HepG2 (cell line): ENCODE data around the gene VARS1.

Source experiments
- HCFC1 ChIP-seq: fragments of 150-350 bp; IDR thresholded peaks from 2 replicates; pipeline ENCODE4 v1.6.1; 2014; ENCODE audit warnings: low read depth, low read length
- MTA3 ChIP-seq: sonication (generic); formaldehyde crosslinking; IDR thresholded peaks from 2 replicates; pipeline ENCODE4 v1.4.0; 2020; ENCODE audit warnings: missing genetic modification reagents
- NR2F6 ChIP-seq, 2 experiments: IDR thresholded peaks; 2 replicates each; pipeline ENCODE4 v1.6.1; 2016; ENCODE audit warnings: antibody characterized with exemption in 1 of 2, mild to moderate bottlenecking in 1 of 2
- PPARG ChIP-seq: conservative IDR thresholded peaks from 2 replicates; pipeline ENCODE4 v1.6.1; 2016; ENCODE audit warnings: missing biosample characterization, missing genetic modification reagents
- SETDB1 ChIP-seq: sonication (generic); formaldehyde crosslinking; IDR thresholded peaks from 2 replicates; pipeline ENCODE4 v1.5.1; 2020; ENCODE audit warnings: missing genetic modification reagents, mild to moderate bottlenecking, borderline replicate concordance
- SRSF1 ChIP-seq: fragments of 200-400 bp; formaldehyde crosslinking; optimal IDR thresholded peaks from 2 replicates; pipeline ENCODE3; 2017; ENCODE audit warnings: mild to moderate bottlenecking, low read depth, low read length, moderate library complexity
- TCF7 ChIP-seq: sonication (generic); IDR thresholded peaks from 2 replicates; pipeline ENCODE4 v1.6.1; 2016; ENCODE audit warnings: antibody characterized with exemption, low read depth
- ZBTB10 ChIP-seq: sonication (generic); formaldehyde crosslinking; IDR thresholded peaks from 2 replicates; pipeline ENCODE4 v1.4.0; 2020; ENCODE audit warnings: missing genetic modification reagents, borderline replicate concordance
- ZBTB20 ChIP-seq: sonication (generic); formaldehyde crosslinking; IDR thresholded peaks from 2 replicates; pipeline ENCODE4 v1.8.1; 2023; ENCODE audit warnings: missing genetic modification reagents, low read depth, mild to moderate bottlenecking, borderline replicate concordance
- ZBTB33 ChIP-seq: sonication (generic); formaldehyde crosslinking; IDR thresholded peaks from 2 replicates; pipeline ENCODE4 v1.4.0; 2020; ENCODE audit warnings: missing genetic modification reagents
- ZNF101 ChIP-seq: sonication (generic); formaldehyde crosslinking; IDR thresholded peaks from 2 replicates; pipeline ENCODE4 v1.4.0; 2020; ENCODE audit warnings: mild to moderate bottlenecking, low read depth, missing genetic modification reagents, borderline replicate concordance
- ZNF274 ChIP-seq: sonication (generic); formaldehyde crosslinking; IDR thresholded peaks from 2 replicates; pipeline ENCODE4 v1.5.1; 2020; ENCODE audit warnings: mild to moderate bottlenecking, missing genetic modification reagents
- ZNF468 ChIP-seq: sonication (generic); formaldehyde crosslinking; IDR thresholded peaks from 2 replicates; pipeline ENCODE4 v1.8.0; 2022; ENCODE audit warnings: mild to moderate bottlenecking, moderate library complexity, missing genetic modification reagents
- TF ChIP-seq, protein P1 (sequence below): sonication (generic); formaldehyde crosslinking; IDR thresholded peaks from 2 replicates; pipeline ENCODE4 v1.5.0; 2020; ENCODE audit warnings: mild to moderate bottlenecking, missing genetic modification reagents, moderate library complexity

- no peak for TF ChIP-seq MTA3 (CRISPR knock-in tag)
- TF ChIP-seq ZNF468: no peak
- TF ChIP-seq NR2F6 (IDR thresholded peaks at IDR 0.05): no peak
- no peak for TF ChIP-seq NR2F6 (CRISPR knock-in tag; IDR thresholded peaks at IDR 0.05)
- TF ChIP-seq TCF7: no peak
- TF ChIP-seq SRSF1: no peak
- TF ChIP-seq SETDB1: no peak
- no peak for TF ChIP-seq ZBTB20 (CRISPR knock-in tag)
- no peak for TF ChIP-seq PPARG (CRISPR knock-in tag)
- no peak for TF ChIP-seq ZNF274 (CRISPR knock-in tag)
- TF ChIP-seq HCFC1: no peak
- TF ChIP-seq ZBTB10 (CRISPR knock-in tag): no peak
- no peak for TF ChIP-seq ZBTB33 (CRISPR knock-in tag)
- TF ChIP-seq, protein P1, sequence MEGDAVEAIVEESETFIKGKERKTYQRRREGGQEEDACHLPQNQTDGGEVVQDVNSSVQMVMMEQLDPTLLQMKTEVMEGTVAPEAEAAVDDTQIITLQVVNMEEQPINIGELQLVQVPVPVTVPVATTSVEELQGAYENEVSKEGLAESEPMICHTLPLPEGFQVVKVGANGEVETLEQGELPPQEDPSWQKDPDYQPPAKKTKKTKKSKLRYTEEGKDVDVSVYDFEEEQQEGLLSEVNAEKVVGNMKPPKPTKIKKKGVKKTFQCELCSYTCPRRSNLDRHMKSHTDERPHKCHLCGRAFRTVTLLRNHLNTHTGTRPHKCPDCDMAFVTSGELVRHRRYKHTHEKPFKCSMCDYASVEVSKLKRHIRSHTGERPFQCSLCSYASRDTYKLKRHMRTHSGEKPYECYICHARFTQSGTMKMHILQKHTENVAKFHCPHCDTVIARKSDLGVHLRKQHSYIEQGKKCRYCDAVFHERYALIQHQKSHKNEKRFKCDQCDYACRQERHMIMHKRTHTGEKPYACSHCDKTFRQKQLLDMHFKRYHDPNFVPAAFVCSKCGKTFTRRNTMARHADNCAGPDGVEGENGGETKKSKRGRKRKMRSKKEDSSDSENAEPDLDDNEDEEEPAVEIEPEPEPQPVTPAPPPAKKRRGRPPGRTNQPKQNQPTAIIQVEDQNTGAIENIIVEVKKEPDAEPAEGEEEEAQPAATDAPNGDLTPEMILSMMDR (CRISPR knock-in tag): no peak
- TF ChIP-seq ZNF101 (CRISPR knock-in tag): no peak
Measured at GRCh38 chr6:31761343-31761742, 34.2 kb downstream of the VARS1 start.
